IPS DF 19.7 (cell line): ENCODE results near the gene ZNF599.
"Not testable (repeated sequence)": the region's sequence is repeated elsewhere in the genome, so short reads cannot be mapped to it uniquely, and the experiment has no call there.

Experiments used
- DNase-seq: peaks from one replicate; pipeline ENCODE4 v3.0.0-alpha.2; 2013; ENCODE audit warnings: low read depth, low spot score

ZNF599 gene

DNA sequence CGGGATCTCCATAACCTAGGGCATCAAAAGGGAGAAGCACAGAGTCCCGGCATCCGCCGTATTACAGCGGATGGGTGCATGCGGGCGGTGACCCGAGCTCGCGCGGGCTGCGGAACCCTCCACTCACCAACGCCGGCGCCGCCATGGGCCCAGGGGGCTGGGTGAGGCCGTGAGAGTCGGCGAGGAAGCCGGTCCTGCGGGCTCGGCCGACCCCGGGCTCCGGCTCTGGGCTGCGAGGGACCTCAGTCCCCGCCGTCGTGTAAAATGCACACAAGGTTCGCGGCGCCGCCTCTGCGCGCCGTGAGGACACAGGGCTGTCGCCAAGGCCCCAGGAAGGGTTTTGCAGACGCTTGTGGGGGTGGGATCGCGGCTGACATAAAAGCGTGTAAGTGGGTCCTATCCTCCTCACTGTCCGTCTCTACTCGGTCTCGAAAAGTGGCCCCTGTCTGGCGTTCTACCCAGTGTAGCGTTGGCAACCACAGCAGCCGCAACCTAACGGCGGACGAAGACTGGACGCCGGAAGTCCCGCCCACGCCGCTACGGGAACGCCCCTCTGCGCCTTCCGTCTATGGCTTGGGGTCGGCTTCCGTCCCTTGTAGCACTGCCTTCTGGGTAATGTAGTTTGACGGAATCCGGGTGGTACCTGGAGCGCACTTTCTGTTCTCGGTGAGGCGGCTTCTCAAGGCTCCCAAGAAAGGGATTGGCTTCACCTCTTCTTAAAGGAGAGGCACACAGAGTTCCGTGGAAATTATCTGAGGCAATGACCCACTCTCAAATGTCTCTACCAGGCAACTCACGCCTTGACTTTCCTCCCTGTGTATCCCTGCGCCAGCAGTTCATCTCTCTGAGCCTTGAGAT lies at the start of gene ZNF599:
ZNF599 (minus strand) TSS at position 519 of the 858 bp plus-strand sequence; CDS start at position 145, 374 bp downstream.
- DNase-seq: peak; percentile 75

DNA sequence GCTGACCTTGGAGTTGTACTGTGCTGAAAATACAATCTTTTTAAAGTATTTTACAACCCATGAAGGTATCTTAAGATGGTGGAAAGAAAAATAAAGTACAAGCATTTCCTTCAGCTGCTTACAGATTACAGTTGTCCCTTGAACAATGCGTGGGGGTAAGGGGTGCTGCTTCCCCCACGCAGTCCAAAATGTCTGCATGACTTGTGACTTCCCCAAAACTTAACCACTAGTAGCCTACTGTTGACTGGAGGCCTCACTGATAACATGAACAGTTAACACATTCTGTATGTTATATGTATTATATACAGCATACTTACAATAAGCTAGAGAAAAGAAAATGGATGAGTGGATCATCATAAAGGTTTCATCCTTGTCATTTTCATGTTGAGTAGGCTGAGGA lies 45.3 kb upstream of the ZNF599 start:
- no peak for DNase-seq

DNA sequence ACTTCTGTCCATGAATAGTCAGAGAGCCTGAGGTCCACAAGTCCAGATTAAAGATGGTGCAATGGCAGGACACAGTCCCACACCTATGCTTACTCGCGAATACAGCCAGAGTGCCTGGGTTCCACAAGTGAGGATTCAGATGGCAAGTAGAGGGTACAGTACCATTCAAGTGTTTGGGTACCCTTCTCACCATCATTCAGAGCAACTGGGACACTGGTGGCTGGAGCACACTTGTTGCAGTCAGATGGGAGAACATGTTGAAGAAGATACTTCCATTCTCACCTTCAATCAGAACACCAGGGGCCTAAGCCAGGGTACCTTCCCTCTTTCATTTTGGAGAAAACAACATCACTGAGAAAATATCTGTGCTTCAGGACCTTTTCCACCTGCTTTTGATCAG lies 43.7 kb upstream of the ZNF599 start:
- no peak for DNase-seq

DNA sequence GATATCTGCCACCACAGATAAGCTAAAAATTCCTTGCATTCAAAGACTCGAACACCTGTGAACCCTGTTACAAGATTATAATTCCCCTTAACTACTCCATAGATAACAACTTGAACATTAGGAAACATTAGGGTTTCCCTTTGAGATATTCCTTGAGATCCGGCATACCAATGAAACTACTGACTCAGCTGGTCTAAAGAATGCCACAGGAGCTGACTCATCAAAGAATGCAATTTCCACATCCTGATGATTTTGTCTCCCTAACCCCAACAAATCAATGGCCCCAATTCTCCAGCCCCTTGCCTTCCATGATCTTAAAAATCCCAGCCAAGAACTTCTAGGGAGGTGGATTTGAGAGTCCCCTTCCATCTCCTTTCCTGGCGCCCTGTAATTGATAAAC lies 35.6 kb upstream of the ZNF599 start:
- DNase-seq: no peak

DNA sequence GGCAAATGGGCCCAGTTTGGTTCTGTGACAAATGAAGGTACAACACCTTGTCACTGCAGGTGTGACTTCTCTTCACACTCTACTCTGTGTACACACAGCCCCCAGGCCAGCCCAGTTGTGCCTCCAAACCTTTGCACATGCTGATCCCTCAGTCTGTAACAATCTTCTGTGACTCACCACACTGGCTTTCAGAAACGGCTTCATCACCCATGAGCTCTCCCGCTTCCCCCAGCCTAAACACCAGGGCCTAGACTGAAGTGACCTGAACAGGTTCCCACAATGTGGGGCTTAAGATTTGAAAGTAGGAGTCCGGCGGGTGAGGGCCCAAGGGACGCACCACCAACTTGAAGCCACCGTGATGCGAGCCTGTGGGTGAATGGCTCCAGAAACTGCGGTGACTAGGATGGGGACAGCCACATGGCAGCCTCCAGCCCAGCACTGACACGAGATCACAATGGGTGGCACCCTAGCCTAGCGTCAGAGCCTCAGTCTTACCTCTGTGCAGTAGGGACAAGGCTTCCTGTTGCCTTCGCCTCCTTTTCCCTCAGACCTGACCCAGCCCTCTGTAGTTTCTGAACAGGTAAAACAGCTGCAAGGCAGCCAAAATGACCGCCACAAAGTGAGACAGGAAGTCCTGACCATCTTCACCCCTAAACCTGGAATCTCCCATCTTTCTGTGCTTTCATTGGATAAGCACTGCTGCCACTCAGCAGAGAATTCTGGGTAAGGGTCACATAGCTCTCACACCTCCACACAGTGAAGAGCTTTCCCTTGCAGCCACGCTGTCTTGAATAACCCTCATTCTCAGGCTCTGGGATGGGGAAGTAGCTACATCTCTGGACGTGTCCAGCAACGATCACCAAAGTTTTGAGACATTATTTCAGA lies 34.2 kb upstream of the ZNF599 start:
- DNase-seq: no peak

DNA sequence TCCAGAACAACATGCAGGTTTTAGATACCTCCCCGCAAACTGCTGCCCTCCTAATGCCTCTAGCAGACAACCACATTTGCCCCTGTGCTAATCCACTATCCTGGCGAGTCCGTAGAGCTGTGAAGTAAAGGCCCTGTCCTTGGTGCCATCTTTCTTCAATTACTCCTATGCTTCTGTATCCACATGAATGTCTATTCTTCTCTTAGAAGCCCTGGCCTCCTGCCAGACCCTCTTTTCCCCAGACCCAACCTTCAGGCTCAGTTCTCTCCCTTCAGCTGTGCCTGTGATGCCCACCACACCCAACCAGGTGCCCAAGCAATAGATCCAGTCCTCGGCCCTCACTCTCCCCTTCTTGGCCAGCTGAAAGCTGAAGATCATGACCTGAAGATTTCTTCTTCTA lies 31.1 kb upstream of the ZNF599 start:
- no peak for DNase-seq

DNA sequence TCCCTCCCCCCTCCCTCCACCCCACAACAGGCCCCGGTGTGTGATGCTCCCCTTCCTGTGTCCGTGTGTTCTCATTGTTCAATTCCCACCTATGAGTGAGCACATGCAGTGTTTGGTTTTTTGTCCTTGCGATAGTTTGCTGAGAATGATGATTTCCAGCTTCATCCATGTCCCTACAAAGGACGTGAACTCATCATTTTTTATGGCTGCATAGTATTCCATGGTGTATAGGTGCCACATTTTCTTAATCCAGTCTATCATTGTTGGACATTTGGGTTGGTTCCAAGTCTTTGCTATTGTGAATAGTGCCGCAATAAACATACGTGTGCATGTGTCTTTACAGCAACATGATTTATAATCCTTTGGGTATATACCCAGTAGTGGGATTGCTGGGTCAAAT lies 23.9 kb upstream of the ZNF599 start:
- DNase-seq: not testable (repeated sequence)

DNA sequence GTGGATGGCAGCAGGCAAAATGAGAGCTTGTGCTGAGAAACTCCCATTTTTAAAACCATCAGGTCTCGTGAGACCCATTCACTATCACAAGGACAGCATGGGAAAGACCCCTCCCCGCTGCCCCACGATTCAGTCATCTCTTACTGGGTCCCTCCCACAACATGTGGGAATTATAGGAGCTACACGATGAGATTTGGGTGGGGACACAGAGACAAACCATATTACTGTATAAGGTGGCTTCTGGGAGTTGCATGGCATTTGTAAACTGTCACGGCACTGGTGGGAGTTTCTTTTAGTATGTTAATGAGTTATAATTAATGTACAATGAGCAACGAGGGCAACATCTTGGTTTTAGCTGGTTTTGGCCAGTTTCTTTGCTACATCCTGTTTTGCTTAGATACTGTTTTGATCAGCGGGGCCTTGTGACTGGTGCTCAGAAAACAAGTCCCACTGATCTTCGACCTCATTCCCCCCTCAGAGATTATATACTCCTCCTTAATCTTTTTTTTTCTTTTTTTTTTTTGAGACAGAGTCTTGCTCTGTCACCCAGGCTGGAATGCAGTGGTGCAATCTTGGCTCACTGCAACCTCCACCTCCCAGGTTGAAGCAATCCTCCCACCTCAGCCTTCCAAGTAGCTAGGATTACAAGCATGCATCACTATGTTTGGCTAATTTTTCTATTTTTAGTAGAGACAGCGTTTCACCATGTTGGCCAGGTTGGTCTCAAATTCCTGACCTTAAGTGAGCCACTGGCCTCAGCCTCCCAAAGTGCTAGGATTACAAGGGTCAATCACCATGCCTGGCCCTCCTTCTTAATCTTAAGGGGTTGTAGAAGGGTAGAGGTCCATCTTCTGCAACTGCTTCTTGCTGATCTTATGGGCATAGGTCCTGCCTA lies 21.3 kb upstream of the ZNF599 start:
- no peak for DNase-seq

DNA sequence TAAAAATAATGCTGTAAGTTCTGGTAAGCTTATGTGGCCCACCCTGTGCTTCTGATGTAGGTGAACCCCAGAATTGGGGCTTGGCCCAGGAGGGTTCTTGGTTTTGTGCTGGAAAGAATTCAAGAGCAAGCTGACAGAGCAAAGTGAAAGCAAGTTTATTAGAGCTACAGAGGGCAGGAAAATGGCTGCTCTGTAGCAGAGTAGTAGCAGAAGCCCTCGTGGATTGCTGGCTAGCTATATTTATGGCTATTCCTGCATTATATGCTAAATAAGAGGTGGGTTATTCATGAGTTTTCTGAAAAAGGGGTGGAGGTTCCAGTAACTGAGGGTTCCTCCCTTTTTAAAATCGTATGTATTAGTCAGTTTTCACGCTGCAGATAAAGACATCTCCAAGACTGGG lies 20.6 kb upstream of the ZNF599 start:
- no peak for DNase-seq

DNA sequence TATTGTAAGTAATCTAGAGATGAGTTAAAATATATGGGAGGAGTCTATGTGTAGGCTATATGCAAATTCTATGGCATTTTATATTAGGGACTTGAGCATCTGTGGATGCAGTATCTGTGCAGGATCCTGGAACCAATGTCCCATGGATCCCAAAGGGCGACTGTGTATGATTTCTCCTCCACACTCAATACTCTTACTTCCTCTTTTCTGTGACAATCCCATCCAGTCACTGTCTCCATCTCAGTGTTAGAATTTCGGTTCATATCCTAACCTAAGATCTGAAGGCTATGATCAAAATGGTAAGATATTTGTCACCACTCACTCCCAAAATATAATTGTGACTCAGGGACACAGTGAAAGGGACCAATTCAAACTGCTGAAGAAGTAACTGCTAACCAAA lies 15.1 kb upstream of the ZNF599 start:
- DNase-seq: no peak

DNA sequence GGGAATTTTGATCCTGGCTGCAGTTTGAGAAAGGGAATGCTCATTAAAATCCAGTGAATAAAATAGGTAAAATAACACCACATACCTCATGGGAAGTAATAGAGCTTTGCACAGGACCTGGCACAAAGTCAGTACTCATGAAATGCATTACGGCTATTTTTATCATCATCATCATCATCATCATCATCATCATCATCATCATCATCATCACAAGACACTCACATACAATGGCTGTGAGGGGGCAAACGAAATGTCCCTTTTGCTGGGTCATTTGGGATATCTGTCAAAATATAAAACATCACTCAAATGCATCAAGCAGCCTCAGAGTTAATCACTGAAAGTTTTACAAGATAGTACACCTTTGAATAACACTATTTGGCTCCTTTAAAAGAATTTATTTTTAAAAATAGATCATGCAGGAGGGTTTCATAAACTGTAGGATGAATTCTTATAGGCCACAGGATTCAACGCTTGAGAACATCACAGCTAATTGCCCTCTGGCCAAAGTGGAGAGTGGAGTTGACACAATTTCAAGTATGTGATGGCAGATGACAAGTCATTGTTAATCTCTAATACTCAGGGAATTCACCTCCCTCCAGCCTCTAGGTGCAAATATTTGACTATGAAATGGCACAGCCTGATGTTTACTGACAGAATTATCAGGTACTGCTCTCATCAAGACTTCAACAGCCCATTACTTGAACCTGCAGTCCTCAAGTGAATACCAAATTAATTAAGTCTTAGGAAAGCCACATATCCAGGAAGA lies 14.2 kb upstream of the ZNF599 start:
- DNase-seq: no peak

DNA sequence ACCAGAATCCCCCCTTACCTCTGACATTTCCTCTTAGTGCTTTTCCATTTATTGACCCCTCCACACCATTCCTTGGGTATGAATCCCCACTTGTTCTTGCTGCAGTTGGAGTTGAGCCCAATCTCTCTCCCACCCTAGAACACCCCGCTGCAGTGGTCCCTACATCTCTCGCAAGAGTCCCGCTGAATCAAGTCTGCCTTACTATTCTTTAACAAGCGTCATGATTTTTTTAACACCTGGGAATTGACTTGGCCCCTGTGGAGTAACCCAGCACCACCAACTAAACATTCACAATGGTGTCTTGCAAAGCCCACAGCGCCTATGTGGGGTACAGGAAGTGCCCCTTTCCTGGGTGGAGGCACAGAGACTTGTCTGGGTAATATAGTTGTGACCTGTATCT lies 13.2 kb upstream of the ZNF599 start:
- DNase-seq: no peak

DNA sequence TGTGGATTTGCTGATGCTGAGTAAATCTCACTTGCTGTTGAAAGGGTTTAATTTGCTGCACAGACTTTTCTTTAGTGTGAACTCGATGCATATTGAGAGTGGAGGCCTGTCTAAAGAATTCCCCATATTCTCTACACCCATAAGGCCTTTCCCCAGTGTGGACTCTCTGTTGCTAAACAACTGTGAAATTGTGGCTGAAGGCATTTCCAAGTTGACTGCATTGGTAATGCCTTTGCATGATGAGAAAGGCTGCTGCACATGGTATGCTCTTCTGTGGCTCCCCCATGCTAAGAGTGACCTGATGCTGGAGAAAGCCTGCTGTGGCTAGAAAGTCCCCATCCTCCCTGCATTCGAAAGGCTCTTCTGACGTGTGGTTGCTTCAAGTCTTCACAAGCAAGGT lies 6.6 kb upstream of the ZNF599 start:
- DNase-seq: no peak

DNA sequence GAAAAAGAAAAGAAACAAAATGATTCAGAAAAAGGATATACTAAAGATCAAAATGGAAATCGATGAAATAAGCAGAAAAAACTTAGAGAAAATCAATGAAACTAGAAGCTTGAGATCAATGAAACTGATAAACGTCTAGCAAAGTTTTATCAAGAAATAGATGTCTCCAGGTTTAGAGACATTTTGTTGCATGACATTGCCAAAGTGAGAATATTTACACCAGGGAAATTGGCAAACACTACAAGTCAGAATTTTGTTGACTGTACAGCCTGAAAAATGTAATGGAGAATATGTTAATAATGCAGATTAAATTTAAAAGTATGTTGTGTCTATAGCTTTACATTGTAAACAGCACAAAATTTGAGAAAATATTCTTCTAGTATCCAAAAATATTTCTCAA lies 5.3 kb upstream of the ZNF599 start:
- no peak for DNase-seq

DNA sequence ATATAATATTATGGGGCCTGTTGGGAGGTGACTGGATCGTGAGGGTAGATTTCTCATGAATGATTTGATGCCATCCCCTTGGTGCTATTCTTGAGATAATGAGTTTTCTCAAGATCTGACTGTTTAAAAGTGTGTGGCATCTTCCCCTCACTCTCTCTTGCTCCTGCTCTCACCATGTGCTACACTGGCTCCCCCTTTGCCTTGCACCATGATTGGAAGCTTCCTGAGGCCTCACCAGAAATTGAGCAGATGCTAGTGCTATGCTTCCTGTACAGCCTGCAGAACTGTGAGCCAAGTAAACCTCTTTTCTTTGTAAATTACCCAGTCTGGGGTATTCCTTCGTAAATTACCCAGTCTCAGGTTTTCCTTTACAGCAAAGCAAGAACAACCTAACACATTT lies 1.8 kb upstream of the ZNF599 start:
- DNase-seq: no peak

DNA sequence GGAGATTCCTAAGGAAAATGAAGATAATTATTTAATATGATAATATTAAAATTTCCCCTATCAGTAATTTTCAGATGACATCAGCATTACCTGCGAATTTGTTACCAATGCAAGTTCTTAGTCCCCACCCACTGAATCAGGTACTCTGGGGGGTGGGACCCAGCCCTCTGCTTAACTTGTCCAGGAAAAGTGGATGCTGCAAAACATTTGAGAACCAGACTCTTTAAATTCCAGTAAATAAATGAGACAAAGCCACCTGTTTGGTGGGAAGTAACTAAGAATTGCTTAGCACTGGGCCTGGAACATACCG lies 495 bp upstream of the ZNF599 start:
- DNase-seq: no peak

DNA sequence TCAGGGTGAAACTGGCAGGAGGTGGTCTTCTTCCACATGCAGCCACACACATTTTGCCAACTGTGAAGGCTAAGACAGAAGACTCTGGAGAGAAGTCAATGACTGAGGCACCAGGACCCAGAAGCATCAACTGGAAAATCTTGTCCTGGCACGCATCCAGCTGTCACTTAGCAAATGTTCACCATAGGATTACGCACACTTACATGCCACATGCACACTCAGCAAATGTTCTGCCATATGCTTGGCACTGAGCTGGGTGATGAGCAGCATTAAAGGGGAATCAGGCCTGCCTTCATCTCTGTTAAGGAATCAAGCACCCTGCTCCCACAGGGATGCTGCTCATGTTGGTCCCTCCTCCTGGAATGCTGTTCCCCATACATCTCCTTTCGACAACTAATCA lies 5.1 kb downstream of the ZNF599 start:
- no peak for DNase-seq

DNA sequence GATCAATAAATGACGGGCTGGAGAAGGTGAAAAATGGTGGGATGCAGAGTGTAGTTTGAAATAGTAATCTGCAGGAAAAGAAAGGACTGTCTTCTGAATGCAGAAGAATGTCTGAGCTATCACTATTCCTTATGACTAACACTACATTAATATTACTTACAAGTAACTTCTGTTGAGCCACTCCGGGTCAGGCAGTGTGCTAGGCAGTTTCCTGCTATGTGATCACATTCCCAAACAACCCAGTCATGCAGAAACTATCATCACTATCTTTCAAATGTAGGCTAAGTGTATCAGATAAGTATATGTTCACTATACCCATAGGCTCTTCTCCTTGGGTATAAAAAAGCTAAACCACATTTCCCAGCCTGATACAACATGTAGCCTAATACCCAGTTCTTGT lies 6.6 kb downstream of the ZNF599 start:
- no peak for DNase-seq

DNA sequence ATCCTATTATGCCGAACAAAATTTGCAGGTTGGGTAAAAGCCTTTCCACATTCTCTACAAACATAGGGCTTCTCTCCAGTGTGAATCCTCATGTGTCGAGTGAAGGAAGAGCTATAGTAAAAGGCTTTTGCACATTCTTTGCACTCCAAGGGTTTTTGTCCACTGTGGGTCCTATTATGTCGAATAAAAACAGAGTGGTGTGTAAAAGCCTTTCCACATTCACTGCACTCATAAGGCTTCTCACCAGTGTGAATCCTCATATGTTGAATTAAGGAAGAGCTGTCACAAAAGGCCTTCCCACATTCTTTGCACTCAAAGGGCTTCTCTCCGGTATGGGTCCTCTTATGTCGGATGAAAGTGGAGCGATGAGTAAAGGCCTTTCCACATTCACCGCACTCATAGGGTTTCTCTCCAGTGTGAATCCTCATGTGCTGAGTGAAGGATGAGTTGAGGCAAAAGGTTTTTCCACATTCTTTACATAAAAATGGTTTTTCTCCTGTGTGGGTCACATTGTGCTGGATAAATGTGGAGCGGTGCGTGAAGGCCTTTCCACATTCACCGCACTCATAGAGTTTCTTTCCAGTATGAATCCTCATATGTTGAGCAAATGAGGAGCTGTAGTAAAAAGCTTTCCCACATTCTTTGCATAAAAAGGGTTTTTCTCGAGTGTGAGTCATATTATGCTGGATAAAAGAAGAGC lies 13.6 kb downstream of the ZNF599 start:
- DNase-seq: no peak

DNA sequence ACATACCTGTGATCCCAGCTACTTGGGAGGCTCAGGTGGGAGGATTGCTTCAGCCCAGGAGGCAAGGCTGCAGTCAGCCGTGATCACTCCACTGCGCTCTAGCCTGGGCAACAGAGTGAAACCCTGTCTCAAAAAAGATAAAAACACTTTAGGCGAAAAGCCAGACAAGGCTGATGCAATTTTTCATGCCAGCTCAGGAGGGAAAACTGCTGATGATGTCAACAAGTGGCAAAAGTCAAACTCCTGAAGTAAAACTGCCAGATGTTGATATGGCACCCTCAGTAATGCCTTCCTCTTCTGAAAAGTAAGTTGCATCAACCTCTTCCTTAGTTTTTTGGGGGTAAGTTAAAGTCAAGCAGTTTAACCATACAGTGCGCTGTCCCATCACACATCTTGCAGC lies 15.6 kb downstream of the ZNF599 start:
- DNase-seq: no peak
